Stimulated activated CD4-positive, alpha-beta T cell treated with anti-CD3 and anti-CD28 coated beads, Interleukin-12 subunit alpha, Interleukin-12 subunit beta, amount 100 ng/mL, for 4 hours (primary cell): ENCODE data around the gene MCF2L.
"Not testable (repeated sequence)": the region's sequence is repeated elsewhere in the genome, so short reads cannot be mapped to it uniquely, and the experiment has no call there.

Source experiments
- DNase-seq: peaks from one replicate; pipeline ENCODE4 v3.0.0-alpha.2; 2020

Gene MCF2L

GRCh38 chr13:113087923-113088690 lies 119.1 kb downstream of the MCF2L start:
- no peak for DNase-seq

DNA sequence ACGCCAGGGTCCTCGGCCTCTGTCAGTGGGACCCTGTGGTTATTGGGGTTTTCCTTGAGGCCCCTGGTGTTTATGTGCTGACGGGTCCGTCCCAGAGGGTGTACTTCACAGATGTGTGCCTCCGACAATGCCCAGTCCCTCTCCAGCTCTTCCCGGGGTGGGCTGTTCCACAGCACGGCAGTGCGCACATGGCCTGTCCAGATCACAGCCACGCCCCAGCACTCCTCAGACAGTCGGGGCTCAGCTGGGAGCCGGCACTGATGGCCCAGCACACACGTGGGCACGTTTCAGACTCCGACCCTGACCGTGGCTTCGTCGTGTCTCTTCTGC lies 119.6 kb downstream of the MCF2L start:
- DNase-seq, result no peak

DNA sequence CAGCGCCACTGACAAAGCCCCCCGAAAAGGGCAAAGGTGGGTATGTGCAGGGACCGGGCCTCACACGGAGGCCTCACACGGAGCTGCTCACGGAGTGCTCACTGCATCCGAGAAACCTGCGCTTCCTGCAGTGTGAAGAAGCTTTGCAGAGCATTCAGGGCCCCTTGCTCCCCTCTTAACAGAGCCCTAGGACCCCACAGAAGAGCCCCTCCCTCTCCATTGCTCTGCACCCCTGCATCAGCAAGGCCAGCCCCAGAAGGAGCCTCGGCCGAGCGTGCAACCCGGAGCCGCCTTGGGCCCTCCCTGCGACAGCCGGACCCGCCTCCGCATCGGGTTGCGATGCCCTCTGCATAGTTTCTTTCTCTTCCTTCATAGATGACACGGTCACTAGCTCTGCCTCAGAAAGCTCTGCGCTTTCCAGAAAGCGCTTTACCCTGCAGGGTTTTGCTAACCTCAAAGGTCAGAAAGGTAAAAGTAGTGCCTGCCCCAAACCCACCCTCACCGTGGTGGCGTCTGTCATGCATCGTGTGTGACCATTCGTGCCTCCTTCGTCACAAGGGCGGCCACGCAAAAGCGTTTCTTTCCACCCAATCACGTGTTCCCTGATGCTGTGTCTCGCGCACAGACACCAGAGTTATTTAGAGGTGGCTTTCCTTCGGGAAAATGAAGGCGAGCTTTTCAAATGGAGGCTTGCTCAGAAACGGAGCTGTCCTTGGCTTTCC lies 120.8 kb downstream of the MCF2L start:
- DNase-seq, result no peak

DNA sequence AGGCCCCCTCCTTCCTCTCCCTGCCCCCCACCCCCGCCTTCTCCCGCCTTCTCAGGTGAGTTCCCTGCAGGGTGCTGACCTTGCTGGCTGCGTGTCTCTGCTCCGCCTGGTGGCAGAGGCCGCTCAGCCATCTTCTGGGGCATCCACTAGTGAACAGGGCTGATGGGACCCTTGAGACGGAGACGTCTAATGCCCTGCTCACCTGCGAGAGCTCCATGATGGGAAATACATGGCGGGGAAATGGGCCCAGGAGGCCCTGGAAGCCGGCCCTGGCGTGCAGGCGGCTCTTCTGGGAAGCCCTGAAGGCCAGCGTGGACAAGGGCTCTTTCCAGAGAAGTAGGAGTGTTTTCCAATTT lies 121.4 kb downstream of the MCF2L start:
- no peak for DNase-seq

GRCh38 chr13:113090806-113091205 lies 121.8 kb downstream of the MCF2L start:
- no peak for DNase-seq

GRCh38 chr13:113091211-113091771 lies 122.3 kb downstream of the MCF2L start:
- DNase-seq, result no peak

GRCh38 chr13:113091891-113092775 lies 123.1 kb downstream of the MCF2L start:
- DNase-seq, result no peak

GRCh38 chr13:113092776-113093579 lies 124.0 kb downstream of the MCF2L start:
- no peak for DNase-seq

GRCh38 chr13:113093580-113094409 lies 124.8 kb downstream of the MCF2L start:
- DNase-seq, result no peak

- no peak for DNase-seq
These were observed 125.4 kb downstream of the MCF2L start for GRCh38 chr13:113094410-113094800.

GRCh38 chr13:113095146-113096051 lies 126.4 kb downstream of the MCF2L start:
- DNase-seq, result no peak

GRCh38 chr13:113096052-113096744 lies 127.2 kb downstream of the MCF2L start:
- no peak for DNase-seq

- DNase-seq, result no peak
These were observed 127.8 kb downstream of the MCF2L start for GRCh38 chr13:113096745-113097305.

GRCh38 chr13:113097651-113098050 lies 128.6 kb downstream of the MCF2L start:
- DNase-seq, result no peak

- DNase-seq, result no peak
These were observed 129.2 kb downstream of the MCF2L start for GRCh38 chr13:113098162-113098732.

DNA sequence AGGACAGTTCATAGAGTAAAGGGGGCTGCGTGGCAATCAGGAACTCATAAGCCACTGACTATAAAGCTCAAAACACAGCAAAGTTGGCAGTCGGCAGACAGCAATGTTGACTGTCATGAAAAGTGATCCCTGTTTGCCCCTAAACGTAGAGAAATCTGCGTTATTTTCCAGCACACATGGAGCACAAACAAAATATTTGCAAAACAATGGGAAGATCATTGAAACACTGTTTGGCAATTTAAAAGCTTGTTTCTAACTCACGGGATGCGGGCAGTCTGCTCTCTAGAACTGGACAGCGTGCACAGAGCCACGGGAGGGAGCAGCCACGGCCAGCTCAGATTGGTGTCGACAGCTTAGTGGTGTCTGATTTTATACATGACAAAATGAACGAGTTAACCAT lies 130.1 kb downstream of the MCF2L start:
- DNase-seq, result no peak

DNA sequence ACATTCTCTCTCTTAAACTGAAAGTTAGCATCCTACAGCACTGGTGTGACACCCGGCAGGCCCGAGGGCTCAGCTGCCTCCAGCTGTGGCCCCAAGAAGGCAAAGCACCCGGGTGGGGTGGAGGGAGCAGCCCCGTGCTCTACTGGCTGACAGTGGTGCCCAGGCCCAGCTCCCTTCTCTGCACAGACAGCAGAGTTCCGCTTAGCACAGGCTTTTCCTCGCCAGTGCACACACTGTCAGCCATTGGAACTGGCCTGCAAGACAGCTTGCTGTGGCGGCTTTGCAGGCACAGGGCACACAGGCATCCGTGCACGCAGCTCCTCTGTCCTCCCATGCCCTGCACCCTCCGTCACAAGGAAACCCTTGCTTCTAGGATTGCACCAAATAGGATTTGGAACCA lies 133.3 kb downstream of the MCF2L start:
- DNase-seq, result not testable (repeated sequence)

DNA sequence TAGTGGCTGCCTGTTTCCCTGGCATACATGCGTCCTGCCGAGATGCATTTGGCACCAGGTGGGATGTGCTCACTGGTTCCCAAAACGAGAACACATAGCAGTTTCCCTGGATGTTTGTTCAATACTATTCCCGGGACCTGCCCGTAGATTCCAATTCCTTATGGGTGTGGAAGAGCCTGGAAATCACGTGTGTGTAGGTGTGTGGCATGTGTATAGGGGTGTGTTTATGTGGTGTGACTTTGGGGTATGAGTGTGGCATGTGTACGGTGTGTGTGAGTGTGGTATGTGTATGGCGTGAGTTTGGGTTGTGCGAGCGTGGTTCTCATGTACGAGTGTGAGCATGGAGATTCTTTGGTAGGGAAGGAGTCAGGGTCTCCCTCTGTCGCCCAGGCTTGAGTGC lies 133.7 kb downstream of the MCF2L start:
- no peak for DNase-seq

DNA sequence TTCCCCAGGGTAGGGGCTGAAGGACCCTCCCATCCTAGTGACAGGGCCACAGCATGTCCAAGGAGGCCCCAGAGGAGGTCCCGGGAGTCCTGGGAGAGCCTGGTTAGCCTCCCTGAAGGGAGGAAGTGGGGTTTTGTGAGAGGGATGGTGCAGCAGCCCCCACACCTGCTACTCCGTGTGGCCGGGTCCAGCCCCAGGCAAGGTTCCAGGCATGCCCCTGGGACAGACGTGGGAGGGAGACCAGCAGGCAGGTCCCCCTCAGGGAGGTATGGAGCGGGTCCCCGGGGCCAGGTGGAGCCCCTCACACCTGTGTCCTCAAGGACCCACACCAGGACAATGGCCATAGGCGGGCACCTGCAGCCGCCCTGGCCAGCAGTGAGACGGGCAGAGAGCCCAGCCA lies 134.6 kb downstream of the MCF2L start:
- DNase-seq, result no peak
